SU-DHL-6 (cell line): Measurements from ENCODE around the gene ATXN7L1.

Source experiments
- EZH2phosphoT487 ChIP-seq: fragments of 200-600 bp; sonication (generic), shearing (Covaris generic); conservative IDR thresholded peaks from 2 replicates; pipeline ENCODE4 v1.6.1; 2018; ENCODE audit warnings: mild to moderate bottlenecking, antibody characterized with exemption, low read length, moderate library complexity, mixed read lengths
- TF ChIP-seq, protein P1 (sequence below): fragments of 200-600 bp; sonication (generic); IDR thresholded peaks from one replicate; pipeline ENCODE4 v1.5.1; 2017; ENCODE audit warnings: antibody characterized with exemption, mild to moderate bottlenecking, low read length, moderate library complexity; ENCODE audit not compliant: insufficient read depth, poor library complexity, severe bottlenecking

- TF ChIP-seq, protein P1, sequence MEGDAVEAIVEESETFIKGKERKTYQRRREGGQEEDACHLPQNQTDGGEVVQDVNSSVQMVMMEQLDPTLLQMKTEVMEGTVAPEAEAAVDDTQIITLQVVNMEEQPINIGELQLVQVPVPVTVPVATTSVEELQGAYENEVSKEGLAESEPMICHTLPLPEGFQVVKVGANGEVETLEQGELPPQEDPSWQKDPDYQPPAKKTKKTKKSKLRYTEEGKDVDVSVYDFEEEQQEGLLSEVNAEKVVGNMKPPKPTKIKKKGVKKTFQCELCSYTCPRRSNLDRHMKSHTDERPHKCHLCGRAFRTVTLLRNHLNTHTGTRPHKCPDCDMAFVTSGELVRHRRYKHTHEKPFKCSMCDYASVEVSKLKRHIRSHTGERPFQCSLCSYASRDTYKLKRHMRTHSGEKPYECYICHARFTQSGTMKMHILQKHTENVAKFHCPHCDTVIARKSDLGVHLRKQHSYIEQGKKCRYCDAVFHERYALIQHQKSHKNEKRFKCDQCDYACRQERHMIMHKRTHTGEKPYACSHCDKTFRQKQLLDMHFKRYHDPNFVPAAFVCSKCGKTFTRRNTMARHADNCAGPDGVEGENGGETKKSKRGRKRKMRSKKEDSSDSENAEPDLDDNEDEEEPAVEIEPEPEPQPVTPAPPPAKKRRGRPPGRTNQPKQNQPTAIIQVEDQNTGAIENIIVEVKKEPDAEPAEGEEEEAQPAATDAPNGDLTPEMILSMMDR, result no peak
- TF ChIP-seq EZH2phosphoT487, result no peak
Observed at GRCh38 chr7:105910172-105910571, 33.8 kb upstream of the ATXN7L1 start.
